ENCODE results near the gene PRSS1.

Gene PRSS1

DNA sequence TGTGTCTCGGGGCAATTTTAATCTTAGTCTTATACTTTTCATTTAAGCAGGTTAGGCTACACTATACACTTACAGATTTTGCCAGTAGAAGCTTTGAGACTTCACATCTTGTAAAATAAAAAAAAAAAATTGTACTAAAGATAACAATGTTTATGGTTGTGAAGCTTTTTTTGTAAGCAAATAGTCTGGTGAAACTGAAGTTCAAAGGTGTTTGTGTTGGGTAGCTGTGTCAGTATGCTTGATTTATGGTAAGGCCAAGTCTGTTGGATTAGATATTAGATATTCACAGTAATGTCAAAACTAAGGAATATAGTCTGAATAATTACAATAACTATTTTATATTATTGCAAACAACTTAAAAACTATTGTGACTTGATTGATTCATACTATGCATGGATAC lies 31.0 kb upstream of the PRSS1 start:
- Histone ChIP-seq H3K79me2 (ENCODE audit: control insufficient read depth, low read length) (no peaks in the 10 kb centered on the region), H3K27me3 (ENCODE audit: control insufficient read depth, low read length) (no peaks in the 10 kb centered on the region; the same call in 1 of the 2 replicates), H3K9me3 (ENCODE audit: control insufficient read depth, insufficient read depth, low read length) (no peaks in the 10 kb centered on the region), H3K9me2 (replicated peaks; ENCODE audit: control insufficient read depth, low read length) (no peaks in the 10 kb centered on the region), H3K4me3 (ENCODE audit: low read length) (no peak overlapping the region), H3K27ac (ENCODE audit: low read depth, low read length) (no peak overlapping the region), H3K4me1 (ENCODE audit: control insufficient read depth, low read length) (peaks cover 53% of the 10 kb centered on the region), H4K20me1 (ENCODE audit: control insufficient read depth, insufficient read depth, low read depth, low read length) (no peaks in the 10 kb centered on the region), H3K36me3 (ENCODE audit: control insufficient read depth, low read length) (no peaks in the 10 kb centered on the region), H3F3A (ENCODE audit: control insufficient read depth, insufficient read depth) (no peaks in the 10 kb centered on the region), H3K4me2 (ENCODE audit: low read length) (no peak overlapping the region)
- no peak for TF ChIP-seq EZH2phosphoT487 (IDR thresholded peaks at IDR 0.05; ENCODE audit: borderline replicate concordance, low read length)
- TF ChIP-seq, protein P1, sequence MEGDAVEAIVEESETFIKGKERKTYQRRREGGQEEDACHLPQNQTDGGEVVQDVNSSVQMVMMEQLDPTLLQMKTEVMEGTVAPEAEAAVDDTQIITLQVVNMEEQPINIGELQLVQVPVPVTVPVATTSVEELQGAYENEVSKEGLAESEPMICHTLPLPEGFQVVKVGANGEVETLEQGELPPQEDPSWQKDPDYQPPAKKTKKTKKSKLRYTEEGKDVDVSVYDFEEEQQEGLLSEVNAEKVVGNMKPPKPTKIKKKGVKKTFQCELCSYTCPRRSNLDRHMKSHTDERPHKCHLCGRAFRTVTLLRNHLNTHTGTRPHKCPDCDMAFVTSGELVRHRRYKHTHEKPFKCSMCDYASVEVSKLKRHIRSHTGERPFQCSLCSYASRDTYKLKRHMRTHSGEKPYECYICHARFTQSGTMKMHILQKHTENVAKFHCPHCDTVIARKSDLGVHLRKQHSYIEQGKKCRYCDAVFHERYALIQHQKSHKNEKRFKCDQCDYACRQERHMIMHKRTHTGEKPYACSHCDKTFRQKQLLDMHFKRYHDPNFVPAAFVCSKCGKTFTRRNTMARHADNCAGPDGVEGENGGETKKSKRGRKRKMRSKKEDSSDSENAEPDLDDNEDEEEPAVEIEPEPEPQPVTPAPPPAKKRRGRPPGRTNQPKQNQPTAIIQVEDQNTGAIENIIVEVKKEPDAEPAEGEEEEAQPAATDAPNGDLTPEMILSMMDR (IDR thresholded peaks at IDR 0.05; ENCODE audit: low read depth, low read length, poor library complexity, severe bottlenecking), result no peak

DNA sequence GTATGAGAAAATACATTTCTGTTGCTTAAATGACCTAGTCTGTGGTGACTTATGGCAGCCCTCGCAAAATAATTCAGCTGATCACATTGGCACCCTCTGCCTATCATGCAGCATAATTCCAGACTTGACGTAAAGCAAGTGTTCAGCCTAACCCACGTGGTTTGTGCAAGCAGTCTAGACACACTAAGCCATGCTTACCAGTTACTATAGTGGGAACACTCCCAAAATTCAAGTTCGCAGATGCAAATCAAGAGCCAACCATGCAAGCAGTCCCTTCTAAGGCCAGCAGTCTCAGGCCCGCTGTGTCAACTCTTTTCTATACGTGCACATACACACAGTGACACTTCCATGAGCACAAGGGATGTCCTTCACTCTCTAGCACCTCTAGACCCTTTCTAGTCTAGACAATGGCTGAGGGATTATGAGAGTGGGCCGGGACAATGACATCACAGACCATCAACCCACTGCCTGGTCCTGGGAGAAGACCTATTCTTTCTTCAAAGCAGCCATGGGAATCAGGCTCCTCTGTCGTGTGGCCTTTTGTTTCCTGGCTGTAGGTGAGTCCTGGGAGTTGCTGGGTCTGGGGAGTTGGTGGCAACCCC lies 29.0 kb upstream of the PRSS1 start:
- Histone ChIP-seq H3K27ac (ENCODE audit: low read depth, low read length) (no peak overlapping the region), H3K79me2 (ENCODE audit: control insufficient read depth, low read length) (no peaks in the 10 kb centered on the region), H3F3A (ENCODE audit: control insufficient read depth, insufficient read depth) (no peaks in the 10 kb centered on the region), H3K27me3 (ENCODE audit: control insufficient read depth, low read length) (no peaks in the 10 kb centered on the region; the same call in 1 of the 2 replicates), H3K4me2 (ENCODE audit: low read length) (peak overlapping the region; percentile 85), H3K9me3 (ENCODE audit: control insufficient read depth, insufficient read depth, low read length) (no peaks in the 10 kb centered on the region), H4K20me1 (ENCODE audit: control insufficient read depth, insufficient read depth, low read depth, low read length) (no peaks in the 10 kb centered on the region), H3K4me1 (ENCODE audit: control insufficient read depth, low read length) (peaks cover 36% of the 10 kb centered on the region), H3K4me3 (ENCODE audit: low read length) (no peak overlapping the region), H3K9me2 (replicated peaks; ENCODE audit: control insufficient read depth, low read length) (no peaks in the 10 kb centered on the region), H3K36me3 (ENCODE audit: control insufficient read depth, low read length) (no peaks in the 10 kb centered on the region)
- TF ChIP-seq, protein P1 (IDR thresholded peaks at IDR 0.05; ENCODE audit: low read depth, low read length, poor library complexity, severe bottlenecking), result no peak
- no peak for TF ChIP-seq EZH2phosphoT487 (IDR thresholded peaks at IDR 0.05; ENCODE audit: borderline replicate concordance, low read length)

DNA sequence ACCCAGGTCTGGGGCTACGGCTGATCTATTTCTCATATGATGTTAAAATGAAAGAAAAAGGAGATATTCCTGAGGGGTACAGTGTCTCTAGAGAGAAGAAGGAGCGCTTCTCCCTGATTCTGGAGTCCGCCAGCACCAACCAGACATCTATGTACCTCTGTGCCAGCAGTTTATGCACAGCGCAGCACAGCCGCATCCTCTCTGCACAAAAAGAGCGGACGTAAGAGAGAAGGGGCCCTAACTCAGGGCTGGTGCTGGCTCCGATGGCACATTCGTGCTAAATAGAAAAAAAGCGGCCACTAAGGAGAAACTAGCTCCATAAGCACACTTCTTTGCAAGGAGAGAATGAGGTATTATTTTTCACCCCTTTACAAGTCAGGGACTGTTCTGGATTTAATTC lies 28.3 kb upstream of the PRSS1 start:
- H3K9me3 ChIP-seq (ENCODE audit: control insufficient read depth, insufficient read depth, low read length), result no peaks in the 10 kb centered on the region
- 0 out of 2 replicates have a peak overlapping the region, but pooled peaks have one; percentile 4 for H3K4me3 ChIP-seq (ENCODE audit: low read length)
- no peaks in the 10 kb centered on the region; the same call in 1 of the 2 replicates for H3K27me3 ChIP-seq (ENCODE audit: control insufficient read depth, low read length)
- H3K79me2 ChIP-seq (ENCODE audit: control insufficient read depth, low read length), result no peaks in the 10 kb centered on the region
- no peaks in the 10 kb centered on the region for H4K20me1 ChIP-seq (ENCODE audit: control insufficient read depth, insufficient read depth, low read depth, low read length)
- H3K4me1 ChIP-seq (ENCODE audit: control insufficient read depth, low read length), result peaks cover 33% of the 10 kb centered on the region
- TF ChIP-seq, protein P1 (IDR thresholded peaks at IDR 0.05; ENCODE audit: low read depth, low read length, poor library complexity, severe bottlenecking), result no peak
- TF ChIP-seq EZH2phosphoT487 (IDR thresholded peaks at IDR 0.05; ENCODE audit: borderline replicate concordance, low read length), result no peak
- peak overlapping the region; percentile 85 for H3K4me2 ChIP-seq (ENCODE audit: low read length)
- H3F3A ChIP-seq (ENCODE audit: control insufficient read depth, insufficient read depth), result no peaks in the 10 kb centered on the region
- no peak overlapping the region for H3K27ac ChIP-seq (ENCODE audit: low read depth, low read length)
- no peaks in the 10 kb centered on the region for H3K36me3 ChIP-seq (ENCODE audit: control insufficient read depth, low read length)
- H3K9me2 ChIP-seq (replicated peaks; ENCODE audit: control insufficient read depth, low read length), result no peaks in the 10 kb centered on the region

All from DOHH2 (cell line).